Fibroblast of skin of scalp (primary cell): ENCODE results near the gene JPT1.

Source experiments
- DNase-seq: peaks from one replicate; pipeline ENCODE4 v3.0.0-alpha.2; 2013

The JPT1 gene

DNA sequence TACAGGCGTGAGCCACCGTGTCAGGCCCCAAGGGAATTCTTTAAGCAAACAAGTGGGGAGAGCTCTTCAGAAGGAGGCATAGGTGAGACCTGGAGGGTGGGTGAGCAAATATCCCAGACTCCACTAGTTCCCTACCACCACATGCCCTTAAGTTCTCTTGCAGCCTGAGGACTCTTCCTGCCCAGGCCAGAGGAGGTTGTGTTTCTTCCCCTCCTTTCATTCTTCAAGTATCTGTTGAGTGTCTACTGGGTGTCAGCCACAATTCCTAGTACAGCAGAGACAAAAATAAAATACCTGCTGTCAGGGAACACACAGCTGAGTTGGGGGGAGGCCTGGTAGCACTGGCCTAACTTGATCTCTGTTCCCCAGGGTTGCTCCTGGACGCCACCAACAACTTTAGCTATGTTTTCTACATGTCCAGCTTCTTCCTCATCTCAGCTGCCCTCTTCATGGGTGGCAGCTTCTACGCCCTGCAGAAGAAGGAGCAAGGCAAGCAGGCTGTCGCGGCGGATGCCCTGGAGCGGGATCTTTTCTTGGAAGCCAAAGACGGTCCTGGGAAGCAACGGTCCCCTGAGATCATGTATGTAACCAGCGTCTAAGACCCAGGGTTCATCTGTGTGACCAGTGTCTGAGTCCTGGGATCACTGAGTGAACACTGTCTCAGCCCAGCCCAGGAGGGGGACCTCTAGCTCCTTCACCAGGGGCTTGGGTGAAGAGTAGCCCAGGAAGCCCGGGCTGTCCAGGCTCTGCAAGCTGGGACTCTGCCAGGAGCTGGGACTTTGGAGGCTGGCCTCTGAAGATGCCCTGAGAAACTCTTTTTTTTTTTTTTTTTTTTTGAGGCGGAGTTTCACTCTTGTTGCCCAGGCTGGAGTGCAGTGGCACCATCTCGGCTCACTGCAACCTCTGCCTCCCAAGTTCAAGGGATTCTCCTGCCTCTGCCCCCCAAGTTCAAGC, 50.4 kb downstream of the JPT1 start:
- no peak for DNase-seq

DNA sequence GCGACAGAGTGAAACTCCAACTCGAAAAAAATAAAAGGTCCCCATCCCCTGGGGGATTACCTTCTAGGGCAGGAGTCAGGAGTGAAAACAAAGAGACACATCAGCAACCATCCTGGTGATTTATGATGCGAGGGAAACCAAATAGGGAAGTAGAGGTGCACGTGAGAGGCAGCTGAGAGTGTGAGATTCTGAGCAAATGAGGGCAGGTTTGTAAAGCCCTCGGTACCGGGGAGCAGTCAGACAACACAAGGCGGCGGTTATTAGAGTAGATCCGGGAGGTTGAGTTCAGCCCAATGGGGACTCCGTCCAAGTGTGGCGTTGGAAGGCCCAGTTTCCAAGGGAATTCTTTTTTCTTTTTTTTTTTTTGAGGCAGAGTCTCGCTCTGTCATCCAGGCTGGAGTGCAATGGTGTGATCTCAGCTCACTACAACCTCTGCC, 51.9 kb downstream of the JPT1 start:
- DNase-seq: no peak

DNA sequence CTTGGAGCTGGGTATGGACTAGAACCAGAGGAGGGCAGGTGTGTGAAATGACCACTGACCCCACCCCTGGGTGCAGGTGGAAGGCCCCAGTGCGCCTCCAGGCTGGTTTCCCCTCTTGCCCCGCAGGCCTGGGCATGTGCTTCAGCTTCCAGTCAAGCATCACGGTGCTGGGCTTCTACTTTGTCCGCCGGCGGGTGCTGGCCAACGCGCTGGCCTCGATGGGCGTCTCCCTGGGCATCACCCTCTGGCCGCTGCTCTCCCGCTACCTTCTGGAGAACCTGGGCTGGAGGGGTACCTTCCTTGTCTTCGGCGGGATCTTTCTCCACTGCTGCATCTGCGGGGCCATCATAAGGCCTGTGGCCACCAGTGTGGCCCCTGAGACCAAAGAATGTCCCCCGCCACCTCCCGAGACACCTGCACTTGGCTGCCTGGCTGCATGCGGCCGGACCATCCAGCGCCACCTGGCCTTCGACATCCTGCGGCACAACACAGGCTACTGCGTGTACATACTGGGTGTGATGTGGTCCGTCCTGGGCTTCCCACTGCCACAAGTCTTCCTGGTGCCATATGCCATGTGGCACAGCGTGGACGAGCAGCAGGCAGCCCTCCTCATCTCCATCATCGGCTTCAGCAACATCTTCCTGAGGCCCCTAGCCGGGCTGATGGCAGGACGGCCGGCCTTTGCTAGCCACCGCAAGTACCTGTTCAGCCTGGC, 54.3 kb downstream of the JPT1 start:
- DNase-seq: no peak

DNA sequence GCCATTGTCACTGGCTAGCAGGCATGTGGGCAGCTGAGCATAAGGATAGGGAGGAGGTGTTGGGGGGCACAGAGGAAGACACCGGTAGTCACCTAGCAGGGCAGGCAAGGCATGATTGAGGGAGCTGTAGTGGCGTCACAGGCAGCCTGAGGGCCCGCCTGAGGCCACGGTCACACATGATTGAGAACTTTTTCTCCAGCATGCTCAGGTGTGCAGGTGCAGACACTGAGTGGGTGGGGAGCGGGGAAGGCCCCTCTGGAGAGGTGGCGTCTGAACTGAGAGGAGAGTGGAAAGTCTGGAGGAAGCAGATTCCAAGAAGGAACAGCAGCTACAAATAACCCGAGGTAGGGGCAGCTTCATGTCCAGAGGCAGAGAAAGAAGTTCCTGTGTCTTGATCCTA, 55.5 kb downstream of the JPT1 start:
- DNase-seq: no peak

DNA sequence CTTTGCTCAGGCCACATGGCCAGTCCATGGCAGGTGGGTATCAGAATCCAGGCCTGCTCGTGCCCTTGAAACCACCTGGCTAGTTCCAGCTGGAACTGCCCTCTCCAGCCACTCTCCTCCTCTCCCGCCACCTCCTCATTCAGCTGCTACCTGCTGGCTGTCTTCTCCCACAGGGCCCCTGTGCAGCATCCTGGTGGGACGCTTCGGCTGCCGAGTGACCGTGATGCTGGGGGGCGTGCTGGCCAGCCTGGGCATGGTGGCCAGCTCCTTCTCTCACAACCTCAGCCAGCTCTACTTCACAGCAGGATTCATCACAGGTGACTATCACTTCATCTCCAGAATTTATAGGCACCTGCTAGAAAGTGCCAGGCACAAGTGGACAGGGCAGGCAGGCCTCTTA, 56.4 kb downstream of the JPT1 start:
- DNase-seq: no peak

DNA sequence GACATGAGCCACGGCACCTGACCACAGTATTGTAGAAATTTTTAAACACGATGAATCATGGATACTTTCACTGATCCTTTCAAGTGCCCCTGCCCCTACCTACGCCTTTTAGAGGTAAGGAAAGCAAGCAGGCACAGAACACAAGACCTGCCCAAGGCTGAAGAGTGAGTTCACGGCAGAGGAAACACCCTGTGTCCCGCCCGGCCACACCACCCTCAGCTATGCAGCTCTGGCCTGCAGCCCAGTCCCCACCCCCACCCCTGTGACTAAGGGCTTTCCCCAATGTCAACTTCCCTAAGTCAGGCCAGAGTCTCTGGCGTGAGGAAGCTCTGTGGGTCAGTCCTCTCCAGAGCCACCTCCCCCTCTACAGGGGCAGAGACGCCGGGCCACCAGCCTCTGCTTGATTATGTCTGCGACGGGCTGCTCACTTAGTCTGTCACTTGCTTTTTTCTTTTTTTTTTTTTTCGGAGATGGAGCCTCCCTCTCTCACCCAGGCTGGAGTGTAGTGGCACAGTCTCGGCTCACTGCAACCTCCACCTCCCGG, 58.2 kb downstream of the JPT1 start:
- peak; percentile 72 for DNase-seq

DNA sequence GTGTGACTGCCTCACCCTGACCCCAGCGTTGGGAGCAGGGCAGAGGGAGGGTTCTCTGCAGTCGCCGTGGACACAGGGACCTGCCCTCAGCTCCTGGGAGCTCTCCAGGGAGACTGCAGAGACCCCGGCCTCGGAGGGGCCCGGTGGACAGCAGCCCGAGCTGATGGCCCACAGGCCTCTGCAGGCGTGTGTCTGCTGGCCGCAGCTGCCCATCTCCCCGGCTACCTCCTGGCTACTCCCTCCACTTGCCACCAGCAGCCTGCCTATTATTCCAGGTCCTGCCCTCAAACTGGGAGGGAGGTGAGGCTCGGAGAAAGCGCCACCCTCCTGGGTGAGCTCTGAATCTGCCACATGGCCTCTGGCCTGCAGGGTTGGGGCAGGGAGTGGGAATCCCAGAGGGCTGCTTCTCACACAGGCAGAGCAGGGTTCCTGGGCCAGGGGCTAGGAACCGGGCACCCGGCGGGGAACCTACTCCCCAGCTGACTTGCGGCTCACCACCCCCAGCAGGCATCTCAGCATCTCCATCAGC, 59.4 kb downstream of the JPT1 start:
- no peak for DNase-seq

DNA sequence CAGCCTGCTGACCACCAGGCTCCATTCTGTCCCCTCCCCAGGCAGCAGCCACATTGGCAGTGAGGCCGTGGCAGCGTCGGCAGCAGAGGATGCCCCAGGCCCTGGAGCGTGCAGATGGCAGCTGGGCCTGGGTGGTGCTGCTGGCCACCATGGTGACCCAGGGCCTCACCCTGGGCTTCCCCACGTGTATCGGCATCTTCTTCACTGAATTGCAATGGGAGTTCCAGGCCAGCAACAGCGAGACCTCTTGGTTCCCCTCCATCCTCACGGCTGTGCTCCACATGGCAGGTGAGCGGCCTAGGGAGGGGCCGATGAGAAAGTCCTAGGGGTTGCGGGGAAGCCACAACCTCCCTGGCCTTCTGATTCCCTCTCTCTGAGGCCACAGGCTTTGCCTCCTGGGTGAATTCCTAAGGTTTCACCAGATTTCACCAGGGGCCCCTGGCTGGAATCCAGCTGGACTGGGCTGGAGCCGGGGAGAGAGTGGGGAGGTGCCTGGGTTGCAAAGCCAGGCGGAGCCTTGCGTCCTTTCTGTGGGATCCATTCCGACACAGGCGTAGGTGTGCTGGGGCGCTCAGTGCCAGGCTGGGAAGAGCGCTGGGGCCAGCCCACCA, 60.7 kb downstream of the JPT1 start:
- DNase-seq: peak; percentile 46

DNA sequence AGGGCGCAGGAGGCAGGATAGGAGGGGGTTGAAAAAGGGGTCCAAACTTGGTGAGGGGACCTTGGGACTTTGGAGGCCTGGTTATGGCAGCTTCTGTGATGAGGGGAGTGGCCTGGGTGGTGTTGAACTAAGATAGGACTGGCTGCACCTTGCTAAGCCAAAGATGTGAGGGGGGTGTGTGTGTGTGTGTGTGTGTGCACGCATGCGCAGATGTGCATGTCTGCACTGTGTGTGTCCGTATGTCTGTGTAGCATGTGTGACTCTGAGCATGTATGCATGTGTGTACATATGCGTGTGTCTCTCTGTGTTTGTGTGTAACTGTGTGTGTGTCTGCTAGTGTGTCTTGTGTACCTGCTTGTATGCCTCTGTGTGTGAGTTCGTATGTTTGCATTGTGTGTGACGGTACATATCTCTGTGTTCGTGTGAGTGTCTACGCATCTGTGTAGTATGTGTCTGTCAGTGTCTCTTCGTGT, 62.4 kb downstream of the JPT1 start:
- no peak for DNase-seq

DNA sequence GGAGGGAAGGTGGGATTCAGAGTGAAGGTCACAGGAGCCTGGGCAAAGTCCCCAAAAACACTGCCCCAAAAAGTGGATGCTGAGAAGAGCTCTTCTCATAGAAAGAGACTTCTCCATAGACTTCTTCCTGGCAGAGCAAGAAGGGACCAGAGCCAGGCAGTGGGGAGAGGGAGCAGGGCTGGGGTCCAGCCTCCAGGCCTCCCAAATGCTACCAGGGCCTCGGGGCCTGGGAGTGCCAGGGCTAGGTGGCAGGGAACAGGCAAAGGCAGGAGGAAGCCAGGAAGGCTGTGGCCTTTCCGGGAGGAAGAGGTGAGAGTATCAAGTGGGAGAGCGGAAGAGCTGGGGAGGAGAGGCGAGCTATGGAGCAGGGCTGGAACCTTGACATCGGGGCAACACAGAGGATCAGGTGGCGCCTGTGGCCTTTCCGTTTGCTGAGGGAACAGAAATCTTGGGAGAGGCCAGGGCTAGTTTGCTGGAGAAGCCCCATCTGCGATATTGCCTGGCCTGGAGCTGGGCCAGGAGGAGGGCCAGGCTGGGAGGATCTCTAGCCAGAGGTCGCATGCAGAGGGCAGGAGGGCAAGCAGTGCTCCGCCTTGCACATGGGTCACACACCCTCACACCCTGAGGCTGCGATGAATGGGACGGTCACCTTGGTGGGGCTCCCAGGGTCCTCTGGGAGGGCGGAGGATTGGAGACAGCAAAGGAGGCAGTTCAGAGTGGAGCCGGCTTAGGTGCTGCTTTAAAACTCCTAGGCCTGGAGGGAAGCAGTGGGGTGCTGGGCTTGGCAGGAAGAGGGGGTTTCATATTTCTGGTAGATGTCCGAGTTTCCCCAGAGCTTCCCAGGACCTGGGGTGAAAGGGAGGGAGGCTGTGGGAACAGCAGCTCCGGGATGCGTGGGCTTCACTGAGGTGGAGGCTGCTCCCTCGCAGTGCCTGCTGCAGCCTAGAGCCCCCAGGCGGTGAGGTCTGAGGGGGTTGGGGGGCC, 63.1 kb downstream of the JPT1 start:
- DNase-seq: no peak

DNA sequence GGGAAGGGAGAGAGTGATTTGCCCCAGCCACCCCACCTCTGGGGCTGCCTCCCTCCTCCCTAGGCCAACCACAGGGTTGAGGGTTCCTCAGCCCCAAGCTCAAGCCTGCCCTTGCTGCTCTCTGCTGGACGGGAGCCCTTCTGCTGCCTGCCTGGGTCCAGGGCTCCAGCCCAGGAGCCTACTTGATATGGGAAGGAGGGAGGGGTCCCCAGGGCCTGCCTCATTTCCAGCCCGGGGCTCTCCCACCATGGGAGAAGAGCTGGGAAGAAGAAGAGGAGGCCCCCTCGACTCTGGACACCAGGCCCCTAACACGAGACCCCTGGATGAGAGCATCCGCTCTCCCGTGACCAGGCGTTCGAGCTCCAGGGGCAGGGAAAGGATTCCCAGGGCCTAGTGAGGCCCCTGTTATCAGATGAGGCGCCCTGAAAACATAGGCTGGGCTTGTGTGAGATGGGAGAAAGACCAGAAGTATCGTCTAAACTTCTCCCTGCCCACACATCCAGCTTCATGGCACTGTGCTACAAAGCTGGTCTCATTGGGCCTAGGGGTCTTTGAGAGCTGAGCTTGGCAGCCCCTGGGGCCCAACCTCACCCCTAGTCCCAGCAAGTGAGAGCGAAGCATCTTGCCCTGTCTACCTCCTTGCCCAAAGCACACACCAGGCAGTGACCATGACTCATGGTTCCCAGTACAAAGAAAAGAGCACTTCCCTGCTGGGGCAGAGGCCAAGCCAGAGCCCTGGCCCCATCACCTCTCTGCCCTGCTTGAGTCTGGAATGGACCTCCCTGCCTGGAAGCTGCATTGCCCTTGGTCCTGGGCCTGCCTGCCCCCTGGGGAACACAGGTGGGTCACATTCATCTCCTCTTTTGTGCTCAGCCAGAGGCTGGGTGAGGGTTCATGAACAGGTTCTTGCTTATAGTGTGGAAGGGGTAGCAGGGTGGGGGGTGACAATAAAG, 65.6 kb downstream of the JPT1 start:
- DNase-seq: no peak

DNA sequence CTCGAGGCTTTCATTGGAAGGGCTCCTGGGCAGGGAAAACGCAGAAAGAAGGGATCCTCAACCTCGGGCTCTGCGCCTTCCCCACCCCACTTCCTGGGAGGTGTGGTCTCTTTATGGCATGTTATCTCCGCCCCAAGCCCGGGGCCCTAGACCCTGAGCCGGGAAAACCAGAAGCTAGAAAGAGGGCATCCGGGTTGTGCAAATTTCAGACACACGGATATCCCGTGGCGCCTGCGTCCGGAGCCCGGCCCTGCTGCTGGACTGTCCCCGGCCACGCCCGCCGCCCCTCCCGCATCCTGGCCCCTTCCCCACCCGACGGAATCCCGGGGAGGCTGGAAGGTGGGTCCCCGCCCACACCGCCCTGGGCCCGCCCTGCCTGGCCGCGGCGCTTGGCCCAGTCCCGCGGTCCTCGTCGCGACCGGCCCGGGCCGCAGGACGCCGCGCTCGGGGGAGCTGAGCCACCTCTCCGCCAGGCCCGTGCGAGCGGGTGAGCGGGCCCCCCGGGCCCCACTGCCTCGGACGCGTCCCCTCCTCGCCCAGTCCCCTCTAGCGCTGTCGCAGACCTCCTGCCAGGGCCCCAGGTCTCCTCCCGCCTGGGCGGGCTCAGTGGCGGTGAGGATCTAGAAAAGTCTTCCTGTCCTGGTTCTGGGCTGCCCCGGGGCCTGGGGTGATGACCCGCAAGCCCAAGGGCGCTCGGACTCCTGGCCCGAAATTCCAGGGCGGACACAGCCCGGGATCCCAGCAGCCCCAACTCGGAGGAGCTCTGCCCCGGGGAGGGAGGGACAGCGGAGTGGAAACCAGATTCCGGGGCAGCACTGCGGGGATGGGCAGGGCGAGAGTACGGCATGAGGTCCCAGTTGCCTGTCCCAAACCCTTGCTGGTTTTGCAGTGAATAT, 66.5 kb downstream of the JPT1 start, which contains the start of gene SLC16A5:
Gene SLC16A5 (plus strand): TSS at position 397 of the 896 bp plus-strand sequence. CDS start 5,683 bp downstream, outside the sequence.
- DNase-seq: peak; percentile 85

DNA sequence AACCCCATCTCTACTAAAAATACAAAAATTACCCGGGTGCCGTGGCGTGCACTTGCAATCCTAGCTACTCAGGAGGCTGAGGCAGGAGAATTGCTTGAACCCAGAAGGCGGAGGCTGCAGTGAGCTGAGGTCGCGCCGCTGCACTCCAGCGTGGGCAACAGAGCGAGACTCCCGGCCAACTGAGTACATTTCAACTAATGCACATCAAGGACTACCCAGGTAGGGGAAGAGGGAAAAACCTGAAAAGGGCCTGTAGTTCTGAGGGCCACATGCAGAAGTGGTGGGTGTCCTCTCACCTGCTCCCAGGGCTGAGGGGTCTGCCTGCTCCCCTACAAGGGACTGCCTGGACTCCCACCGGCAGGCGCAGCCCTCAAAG, 67.1 kb downstream of the JPT1 start:
- no peak for DNase-seq

DNA sequence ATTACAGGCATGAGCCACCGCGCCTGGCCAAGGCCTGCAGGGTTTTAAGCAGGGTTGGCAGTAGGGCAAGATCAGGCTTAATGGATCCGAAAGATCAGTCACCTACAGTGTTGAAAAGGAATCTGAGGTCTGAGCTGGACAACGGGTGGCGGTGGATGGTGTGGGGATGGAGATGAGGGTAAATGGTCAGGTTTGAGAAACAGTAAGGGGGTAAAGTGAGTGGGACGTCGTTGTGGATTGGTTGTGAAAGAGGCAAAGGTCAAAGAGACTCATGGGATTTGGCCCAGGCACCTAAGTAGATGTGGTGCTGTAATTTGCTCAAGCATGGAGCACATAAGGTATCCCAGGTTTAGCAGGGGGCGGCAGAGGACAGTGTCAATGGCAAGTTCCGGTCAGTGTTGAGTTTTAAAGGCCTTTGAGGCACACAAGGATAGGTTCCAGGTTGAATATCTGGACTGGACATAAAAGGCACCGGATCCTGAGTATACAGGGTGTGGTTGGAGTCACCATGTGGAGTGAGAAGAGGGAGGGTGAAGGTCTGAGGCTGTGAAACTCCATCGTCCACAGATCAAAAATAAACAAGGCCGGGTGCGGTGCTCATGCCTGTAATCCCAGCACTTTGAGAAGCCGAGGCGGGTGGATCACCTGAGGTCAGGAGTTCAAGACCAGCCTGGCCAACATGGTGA, 67.7 kb downstream of the JPT1 start:
- DNase-seq: no peak
